Stimulated activated CD8-positive, alpha-beta memory T cell treated with anti-CD3 and anti-CD28 coated beads, Interleukin-4, amount 100 ng/mL, for 24 hours (primary cell): Measurements from ENCODE around the gene NDUFAF7.
"Not testable (repeated sequence)": the region's sequence is repeated elsewhere in the genome, so short reads cannot be mapped to it uniquely, and the experiment has no call there.

Experiments
- DNase-seq: peaks from one replicate; pipeline ENCODE4 v3.0.0-alpha.2; 2020; ENCODE audit warnings: low read depth

NDUFAF7 gene, protein sequence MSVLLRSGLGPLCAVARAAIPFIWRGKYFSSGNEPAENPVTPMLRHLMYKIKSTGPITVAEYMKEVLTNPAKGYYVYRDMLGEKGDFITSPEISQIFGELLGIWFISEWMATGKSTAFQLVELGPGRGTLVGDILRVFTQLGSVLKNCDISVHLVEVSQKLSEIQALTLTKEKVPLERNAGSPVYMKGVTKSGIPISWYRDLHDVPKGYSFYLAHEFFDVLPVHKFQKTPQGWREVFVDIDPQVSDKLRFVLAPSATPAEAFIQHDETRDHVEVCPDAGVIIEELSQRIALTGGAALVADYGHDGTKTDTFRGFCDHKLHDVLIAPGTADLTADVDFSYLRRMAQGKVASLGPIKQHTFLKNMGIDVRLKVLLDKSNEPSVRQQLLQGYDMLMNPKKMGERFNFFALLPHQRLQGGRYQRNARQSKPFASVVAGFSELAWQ

DNA sequence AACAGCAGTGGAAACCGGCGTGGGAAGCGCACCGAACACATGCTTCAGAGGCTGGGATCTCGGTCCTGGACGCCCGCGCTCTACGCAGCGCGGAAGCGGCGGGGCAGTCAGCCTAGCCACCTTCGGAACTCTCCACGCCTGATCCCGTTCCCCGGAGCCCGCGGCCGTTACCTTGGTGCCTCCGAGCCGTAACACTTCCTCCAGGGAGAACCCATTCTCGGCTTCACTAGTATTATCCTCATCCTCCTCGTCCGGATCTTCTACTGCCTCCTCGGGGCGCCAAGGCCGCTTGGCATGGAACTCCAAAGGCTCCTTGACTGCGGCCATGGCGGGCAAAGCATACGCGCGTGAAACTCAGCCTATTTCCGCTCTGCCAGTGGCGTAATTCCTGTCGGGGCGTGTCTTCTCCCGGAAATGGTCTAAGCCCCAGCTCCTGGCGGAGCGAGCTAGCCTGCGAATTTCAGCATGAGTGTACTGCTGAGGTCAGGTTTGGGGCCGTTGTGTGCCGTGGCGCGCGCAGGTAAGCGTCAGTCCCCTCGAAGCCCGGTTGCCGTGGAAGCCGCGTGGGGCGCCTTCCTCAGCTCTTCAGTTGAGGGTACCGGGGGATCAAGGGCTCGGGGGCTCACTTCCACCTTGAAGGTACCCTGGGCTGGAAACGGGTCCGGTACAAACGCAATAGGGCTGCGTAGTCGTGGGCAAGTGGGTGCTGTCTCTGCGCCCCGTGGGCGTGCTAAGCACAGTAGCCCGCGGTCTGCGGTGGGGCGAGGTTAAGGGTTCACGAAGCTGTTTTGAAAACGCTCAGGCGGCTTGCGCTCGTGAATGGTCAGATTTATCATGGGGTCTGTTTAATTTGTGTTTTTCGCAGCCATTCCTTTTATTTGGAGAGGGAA is at the start of gene NDUFAF7, which contains the start of gene CEBPZ:
TSS of gene NDUFAF7 (plus strand) at position 418 of the 890 bp plus-strand sequence. CDS start at position 466, 48 bp downstream.
TSS of gene CEBPZ (minus strand) at position 356 of the 890 bp plus-strand sequence. CDS start at position 327, 29 bp downstream.
- peak; percentile 82 for DNase-seq

DNA sequence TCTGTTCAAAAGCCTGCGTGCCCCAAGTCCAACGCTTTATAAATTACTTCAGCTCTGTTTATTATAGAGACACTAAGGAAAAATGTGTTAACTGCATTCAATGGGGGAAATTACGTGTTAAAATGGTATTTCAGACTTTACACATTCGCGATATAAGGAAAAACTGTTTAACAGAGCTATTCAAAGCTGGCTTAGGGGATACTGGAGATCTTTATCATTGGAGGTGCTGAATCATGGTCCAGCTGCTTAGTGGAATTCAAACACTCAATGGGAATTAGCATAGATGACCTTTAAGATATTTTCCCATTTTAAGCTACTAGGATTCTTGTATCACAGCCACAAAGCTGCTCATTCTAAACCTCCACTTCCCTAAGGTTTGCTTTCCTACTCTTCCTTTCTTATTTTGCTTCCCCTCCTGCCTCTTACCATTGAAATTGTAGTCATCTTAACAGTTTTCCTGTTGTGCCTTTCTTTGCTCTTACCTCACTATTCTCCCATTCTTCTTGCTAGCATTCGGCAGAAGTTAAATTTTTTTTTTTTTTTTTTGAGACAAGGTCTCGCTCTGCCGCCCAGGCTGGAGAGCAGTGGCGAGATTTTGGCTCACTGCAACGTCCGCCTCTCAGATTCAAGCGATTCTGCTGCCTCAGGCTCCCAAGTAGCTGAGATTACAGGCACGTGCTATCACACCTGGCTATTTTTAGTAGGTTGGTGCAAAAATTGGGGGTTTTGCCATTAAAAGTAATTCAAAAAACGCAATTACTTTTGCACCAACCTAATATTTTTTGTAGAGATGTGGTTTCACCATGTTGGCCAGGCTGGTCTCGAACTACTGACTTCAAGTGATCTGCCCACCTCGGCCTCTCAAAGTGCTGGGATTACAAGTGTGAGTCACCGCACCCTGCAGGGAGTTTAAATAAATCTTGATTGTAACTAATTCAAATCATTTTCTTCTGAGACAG is 49.5 kb upstream of the NDUFAF7 start:
- no peak for DNase-seq

DNA sequence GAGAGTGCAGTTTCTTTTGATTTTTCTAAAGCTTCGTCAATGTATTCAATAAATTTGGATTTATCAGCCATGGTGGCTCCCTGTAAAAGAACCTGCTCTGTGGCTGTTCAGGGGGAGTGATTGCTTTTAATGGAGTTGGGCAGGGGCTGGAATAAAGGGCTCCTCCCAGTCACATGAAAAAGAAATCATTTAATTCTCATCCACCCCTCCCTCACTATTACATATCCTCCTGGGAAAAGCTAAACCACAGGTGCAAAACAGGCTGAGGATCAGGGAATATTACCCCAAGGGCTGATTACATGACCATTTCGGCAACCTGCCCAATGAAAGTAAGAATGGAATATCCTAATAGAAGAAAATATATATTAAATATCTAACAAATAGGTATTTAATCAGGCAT is 42.9 kb upstream of the NDUFAF7 start, which contains the start of gene SULT6B1:
TSS of gene SULT6B1 (minus strand) at position 101 of the 400 bp plus-strand sequence. CDS start at position 71, 30 bp downstream.
- DNase-seq: no peak

GRCh38 chr2:37189452-37190153 is 41.9 kb upstream of the NDUFAF7 start:
- no peak for DNase-seq

DNA sequence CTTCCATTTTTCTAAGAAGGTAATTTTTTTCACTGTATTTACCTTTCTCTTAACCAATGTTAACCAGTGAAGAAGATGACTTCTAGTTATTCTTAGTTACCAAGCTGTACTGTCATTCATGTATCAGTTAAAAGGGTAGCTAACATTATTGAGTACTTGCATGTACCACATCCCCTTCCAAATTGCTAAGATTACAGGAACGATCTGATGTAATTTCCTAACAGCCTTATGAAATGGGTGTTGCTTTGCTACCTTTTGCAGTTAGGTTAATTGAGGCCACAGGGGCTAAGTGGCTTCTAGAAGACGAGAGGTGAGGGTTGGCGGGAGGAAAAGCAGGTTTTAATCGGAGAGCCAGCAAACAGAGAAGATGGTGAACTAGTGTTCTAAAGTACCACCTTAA is 41.2 kb upstream of the NDUFAF7 start:
- DNase-seq: no peak

DNA sequence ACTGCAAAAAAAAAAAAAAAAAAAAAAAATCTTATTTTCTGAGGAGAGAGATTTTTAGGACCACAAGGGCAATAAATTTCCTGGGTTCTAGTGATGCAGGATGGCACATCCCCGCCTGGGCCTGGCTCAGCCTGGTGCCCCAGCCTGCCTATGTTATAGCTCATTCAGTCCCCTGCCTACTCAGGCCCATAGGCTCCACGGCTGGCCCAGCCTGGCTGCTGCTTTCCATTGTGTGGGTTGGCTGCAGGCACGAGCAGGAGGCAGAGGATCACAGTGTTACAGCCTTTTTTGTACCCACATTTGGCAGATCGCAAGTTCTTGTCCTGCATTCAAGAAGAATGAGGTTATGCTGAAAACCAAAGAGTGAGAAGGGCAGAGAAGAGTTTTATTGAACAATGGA is 40.2 kb upstream of the NDUFAF7 start:
- DNase-seq: no peak

DNA sequence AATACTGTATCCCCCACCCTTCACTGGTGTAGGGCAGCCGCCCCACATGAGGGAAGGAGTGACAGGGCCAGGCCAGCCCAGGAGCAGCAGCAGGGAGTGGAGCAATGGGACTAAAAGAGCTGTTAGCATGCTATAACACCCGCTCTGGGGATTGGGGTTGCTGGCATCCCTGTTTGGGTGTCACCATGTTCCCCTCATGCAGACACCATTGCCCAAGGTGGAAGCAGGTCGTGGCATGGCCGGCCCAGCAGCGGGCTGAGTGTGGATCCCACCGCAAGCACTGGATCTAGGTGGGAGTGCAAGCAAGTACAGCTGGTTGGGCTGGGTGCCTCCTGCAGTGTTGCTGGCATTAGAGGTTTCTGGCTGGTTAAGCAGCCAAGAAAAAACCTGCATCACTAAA is 39.7 kb upstream of the NDUFAF7 start:
- DNase-seq: no peak

DNA sequence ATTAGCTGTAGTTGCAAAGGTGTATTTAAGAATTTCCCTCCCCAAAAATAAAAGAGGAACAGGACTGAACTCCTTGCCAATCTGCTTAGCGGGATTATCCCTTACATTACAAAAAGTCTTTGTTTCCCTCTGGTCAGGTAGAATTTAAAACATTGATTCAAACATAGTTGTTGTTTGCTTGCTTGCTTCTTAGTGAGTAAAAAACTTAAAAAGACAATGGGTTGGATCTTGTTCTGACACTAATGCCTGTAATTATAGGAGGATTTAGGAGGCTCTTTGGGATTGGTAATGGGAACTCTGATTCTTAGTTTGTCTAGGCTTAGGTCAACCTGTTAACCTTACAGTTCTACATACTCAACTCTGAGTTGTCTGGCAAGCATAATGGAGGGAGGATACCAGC is 38.9 kb upstream of the NDUFAF7 start:
- no peak for DNase-seq

- DNase-seq: not testable (repeated sequence)
Observed at GRCh38 chr2:37195862-37196319, 35.6 kb upstream of the NDUFAF7 start.

DNA sequence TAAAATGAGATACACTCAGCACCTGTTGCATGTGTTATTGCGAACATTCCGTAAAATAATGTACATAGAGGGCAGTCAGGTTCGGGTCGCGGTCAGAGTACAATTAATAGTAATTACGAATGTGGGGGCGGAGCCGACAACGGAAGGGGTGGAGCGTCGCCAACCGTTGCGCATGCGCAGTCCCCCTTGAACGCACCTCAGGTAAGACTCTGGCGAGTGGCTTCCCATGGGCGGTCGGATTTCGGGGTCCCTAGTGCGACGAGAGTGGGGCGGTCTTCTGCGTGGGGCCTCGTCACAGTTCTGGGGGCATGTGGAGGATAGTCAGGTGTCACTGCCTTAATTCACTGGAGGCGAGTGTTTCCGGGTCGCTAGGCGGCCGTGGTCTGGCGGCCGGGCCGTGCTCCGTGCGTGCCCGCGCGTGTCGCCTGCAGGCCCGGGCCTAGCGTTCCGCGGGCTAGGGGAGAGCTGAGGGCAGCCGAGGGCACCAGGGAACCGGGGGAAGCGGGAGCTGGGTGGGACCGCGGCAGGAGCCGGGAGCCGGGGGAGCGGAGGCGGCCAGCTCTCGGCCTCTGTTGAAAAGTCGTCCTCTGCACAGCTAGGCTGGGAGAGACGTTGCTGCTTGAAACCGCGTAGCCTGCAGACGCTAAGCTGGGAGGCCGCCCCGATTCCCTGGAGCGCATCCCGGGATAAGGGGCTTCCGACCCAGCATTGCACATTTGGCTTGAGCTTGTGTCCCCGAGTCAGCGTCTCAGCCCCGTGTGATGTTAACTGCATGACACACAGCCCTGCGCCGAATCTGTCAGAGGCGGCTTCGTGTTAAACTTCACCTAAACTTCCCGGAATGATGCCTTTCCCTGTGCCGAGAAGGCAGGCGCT is 34.9 kb upstream of the NDUFAF7 start, which contains the start of gene CEBPZOS:
TSS of gene CEBPZOS (plus strand) at position 177 of the 876 bp plus-strand sequence. CDS start 3,209 bp downstream, outside the sequence.
- peak; percentile 83 for DNase-seq

DNA sequence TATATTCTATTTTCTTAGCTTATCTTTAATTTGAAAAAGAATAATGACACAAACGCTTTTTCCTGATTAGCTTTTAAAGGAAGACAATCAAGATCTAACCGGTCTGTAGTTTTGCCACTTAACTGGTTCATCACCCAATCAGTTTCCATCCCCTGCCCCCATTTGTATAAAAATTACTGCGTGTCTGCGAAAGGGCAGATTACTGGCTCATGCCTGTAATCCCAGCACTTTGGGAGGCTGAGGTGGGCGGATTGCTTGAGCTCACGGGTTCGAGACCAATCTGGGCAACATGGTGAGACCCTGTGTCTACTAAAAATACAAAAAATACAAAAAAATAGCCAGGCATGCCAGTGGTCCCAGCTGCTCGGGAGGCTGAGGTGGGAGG is 32.8 kb upstream of the NDUFAF7 start:
- DNase-seq: no peak

- DNase-seq: no peak
Observed at GRCh38 chr2:37201208-37201607, 30.2 kb upstream of the NDUFAF7 start.

GRCh38 chr2:37201766-37202165 is 29.7 kb upstream of the NDUFAF7 start:
- DNase-seq: peak; percentile 20

DNA sequence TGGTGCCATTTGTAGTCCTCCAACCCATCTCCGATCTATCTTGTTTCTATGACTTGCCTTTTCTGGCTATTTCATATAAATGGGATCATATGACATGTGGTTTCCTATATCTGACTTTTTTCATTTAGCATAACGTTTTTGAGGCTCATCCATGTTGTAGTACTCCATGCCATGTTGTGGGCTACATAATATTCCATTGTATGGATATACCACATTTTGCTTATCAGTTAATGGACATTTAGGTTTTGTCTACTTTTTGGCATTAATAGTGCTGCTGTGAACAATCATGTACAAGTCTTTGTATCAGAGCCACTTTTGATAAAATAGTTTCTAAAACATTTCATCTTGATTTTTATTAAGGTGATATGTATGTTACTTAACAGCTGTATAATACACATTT is 27.8 kb upstream of the NDUFAF7 start:
- DNase-seq: no peak

GRCh38 chr2:37205071-37205661 is 26.3 kb upstream of the NDUFAF7 start:
- DNase-seq: not testable (repeated sequence)

DNA sequence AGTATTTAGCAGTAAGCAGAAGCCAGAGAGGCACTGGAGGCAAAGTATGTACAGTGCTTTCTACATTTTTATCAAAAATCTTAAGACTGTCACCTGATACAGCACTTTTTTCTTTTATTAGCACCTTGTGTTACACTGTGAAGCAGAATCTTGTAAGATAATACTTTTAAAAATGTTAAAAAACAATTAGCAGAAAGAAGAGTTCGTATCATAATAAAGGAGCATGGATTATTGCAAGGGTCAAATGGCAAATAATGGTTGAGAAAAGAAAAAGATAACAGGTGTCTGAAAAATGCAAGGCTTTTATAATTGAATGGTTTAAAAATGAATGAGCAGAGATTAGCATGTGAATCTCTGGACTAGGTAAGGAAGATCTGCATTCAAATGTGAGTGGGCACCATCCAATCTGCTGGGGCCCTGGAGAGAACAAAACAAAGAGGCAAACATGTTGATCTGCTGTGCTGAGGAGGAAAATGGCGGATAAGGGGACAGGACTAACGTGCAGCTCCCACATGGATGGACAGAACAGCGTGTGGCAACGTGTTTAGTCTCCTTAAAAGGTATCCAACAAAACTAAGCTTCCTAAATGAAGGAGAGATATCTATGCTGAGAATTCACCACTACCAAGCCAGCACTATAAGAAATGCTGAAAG is 25.6 kb upstream of the NDUFAF7 start:
- no peak for DNase-seq

GRCh38 chr2:37206760-37207159 is 24.7 kb upstream of the NDUFAF7 start:
- not testable (repeated sequence) for DNase-seq

DNA sequence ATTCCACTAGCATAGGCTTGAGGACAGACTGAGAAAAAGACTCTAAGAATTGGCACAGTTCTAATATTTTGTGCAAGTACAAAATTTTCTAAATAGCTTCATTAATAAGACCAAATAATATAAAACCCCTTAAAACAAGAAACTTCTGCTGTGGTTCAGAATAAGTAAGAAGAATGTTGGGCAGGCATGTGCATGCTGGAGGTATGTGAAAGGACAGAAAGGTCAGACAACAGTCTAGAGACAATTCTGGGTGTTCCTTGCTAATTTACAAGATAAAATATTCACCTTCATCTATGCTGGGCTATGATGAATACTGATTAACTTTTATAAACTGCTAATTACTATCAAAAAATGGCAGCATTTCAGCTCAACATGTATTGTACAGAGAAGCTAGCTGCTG is 20.2 kb upstream of the NDUFAF7 start:
- DNase-seq: no peak

DNA sequence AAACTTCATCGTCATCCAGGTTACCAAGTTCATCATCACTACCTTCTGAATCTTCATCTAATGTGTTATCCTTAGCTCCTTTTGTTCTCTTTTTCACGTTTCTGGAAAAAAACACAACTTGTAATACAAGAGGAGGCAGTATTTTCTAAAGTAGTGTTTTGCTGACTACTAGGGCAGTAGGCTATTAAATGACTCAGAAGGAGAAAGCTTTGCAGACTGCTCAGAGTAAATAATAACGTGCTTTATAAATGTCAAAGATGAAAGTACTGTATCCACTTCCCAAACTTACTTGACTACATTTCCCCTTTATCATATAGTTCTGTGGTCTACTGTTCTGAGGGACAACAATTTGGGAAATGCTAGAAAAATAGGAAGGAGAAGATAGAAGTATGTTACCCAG is 19.5 kb upstream of the NDUFAF7 start:
- no peak for DNase-seq
